Right lobe of liver (tissue), 4 donors: ENCODE measurements around the gene HIGD1B.

Experiments used
- POLR2A ChIP-seq: fragments of 450-650 bp; IDR thresholded peaks from one replicate; pipeline ENCODE4 v1.6.1; 2017; ENCODE audit warnings: antibody characterized with exemption, mild to moderate bottlenecking
- TF ChIP-seq, protein P1 (sequence below), 4 donors: fragments of 200-600 bp in 3 of 4; fragments of 450-650 bp in 1 of 4; IDR thresholded peaks; one replicate each; pipeline versions ENCODE4 v1.5.1 to v1.8.0; 2016 to 2022; ENCODE audit warnings: antibody characterized with exemption in 4 of 4, mild to moderate bottlenecking in 2 of 4
- donor health status: DM: no; HTN: no; CAD: no.
- donor health status: DM: no; HTN: no; CAD: no.
- donor health status: DM: no; HTN: yes; CAD: no.

DNA sequence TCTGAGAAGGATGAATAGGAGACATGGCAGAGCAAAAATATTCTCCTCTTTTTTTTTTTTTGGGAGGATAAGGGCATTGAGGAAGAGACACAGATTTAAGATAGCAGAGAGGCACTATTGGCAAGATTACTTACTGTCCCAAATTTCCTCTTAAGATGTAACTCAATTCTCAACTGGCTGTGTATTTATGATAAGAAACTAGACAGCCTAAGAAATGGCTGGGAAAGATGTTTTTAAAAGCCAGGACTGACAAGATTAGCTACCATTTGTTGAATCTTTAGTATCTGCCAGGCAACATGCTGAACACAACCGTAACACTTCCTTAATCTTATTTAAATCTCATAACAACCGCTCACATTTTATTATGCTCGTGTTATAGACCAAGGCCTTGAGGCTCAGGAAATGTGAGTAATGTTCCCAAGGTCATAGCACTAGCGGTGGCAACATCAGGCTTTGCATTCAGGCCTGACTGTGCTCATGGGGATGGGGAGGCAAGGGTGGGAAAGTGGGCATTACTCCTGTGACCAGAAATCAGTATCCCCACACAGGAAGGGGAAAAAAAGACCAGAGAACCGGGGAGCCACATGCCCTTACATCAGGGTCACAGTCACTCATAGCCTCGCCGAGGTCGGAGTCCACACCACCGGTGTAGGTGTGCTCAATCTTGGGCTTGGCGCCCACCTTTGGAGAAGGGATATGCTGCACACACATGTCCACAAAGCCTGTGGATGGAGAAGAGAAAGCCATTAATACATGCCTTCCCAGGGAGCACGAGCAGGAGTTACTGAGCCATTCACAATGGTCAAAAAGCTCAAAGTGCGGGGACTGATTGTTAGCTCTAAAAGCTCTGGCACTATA lies 15.6 kb downstream of the HIGD1B start:
- TF ChIP-seq POLR2A = no peak
- TF ChIP-seq, protein P1, sequence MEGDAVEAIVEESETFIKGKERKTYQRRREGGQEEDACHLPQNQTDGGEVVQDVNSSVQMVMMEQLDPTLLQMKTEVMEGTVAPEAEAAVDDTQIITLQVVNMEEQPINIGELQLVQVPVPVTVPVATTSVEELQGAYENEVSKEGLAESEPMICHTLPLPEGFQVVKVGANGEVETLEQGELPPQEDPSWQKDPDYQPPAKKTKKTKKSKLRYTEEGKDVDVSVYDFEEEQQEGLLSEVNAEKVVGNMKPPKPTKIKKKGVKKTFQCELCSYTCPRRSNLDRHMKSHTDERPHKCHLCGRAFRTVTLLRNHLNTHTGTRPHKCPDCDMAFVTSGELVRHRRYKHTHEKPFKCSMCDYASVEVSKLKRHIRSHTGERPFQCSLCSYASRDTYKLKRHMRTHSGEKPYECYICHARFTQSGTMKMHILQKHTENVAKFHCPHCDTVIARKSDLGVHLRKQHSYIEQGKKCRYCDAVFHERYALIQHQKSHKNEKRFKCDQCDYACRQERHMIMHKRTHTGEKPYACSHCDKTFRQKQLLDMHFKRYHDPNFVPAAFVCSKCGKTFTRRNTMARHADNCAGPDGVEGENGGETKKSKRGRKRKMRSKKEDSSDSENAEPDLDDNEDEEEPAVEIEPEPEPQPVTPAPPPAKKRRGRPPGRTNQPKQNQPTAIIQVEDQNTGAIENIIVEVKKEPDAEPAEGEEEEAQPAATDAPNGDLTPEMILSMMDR (IDR thresholded peaks at IDR 0.05) = no peak
